Mesenchymal stem cell (in vitro differentiated cells and primary cell): ENCODE results near the gene CNTNAP2.

Experiments used
- DNase-seq: peaks from one replicate; pipeline ENCODE4 v3.0.0-alpha.2; 2013
- H2AFZ ChIP-seq: one replicate; pipeline ENCODE4 v1.6.1; 2013; ENCODE audit warnings: low read depth, mild to moderate bottlenecking, control low read depth, inconsistent platforms, low read length, moderate library complexity
- H2AK5ac ChIP-seq: 2 replicates; pipeline ENCODE4 v1.6.1; 2013; ENCODE audit warnings: low read length, moderate library complexity, mild to moderate bottlenecking, inconsistent platforms; ENCODE audit not compliant: severe bottlenecking
- H2BK120ac ChIP-seq: one replicate; pipeline ENCODE4 v1.6.1; 2013; ENCODE audit warnings: low read depth, mild to moderate bottlenecking, inconsistent platforms, low read length, moderate library complexity
- H2BK12ac ChIP-seq, 2 experiments: one replicate each; pipeline ENCODE4 v1.6.1; 2013; ENCODE audit warnings: inconsistent platforms in 2 of 2, low read length in 2 of 2, mild to moderate bottlenecking in 2 of 2, moderate library complexity in 2 of 2, control low read depth in 1 of 2
- H2BK15ac ChIP-seq: one replicate; pipeline ENCODE4 v1.6.1; 2013; ENCODE audit warnings: mild to moderate bottlenecking, low read depth, inconsistent platforms; ENCODE audit not compliant: poor library complexity, severe bottlenecking
- H2BK5ac ChIP-seq: 2 replicates; pipeline ENCODE4 v1.6.1; 2013; ENCODE audit warnings: low read depth, mild to moderate bottlenecking, low read length, control low read depth, inconsistent platforms; ENCODE audit not compliant: poor library complexity, severe bottlenecking
- H3K14ac ChIP-seq, 2 experiments: one replicate each; pipeline ENCODE4 v1.6.1; 2013; ENCODE audit warnings: inconsistent platforms in 2 of 2, low read length in 2 of 2, control low read depth in 1 of 2, mild to moderate bottlenecking in 1 of 2, moderate library complexity in 1 of 2
- H3K18ac ChIP-seq, 2 experiments: one replicate each; pipeline ENCODE4 v1.6.1; 2013; ENCODE audit warnings: inconsistent platforms in 2 of 2, low read length in 2 of 2, control low read depth in 1 of 2, low read depth in 1 of 2, mild to moderate bottlenecking in 1 of 2
- H3K23ac ChIP-seq, 2 experiments: one replicate each; pipeline ENCODE4 v1.6.1; 2013; ENCODE audit warnings: inconsistent platforms in 2 of 2, low read length in 2 of 2, mild to moderate bottlenecking in 2 of 2, moderate library complexity in 2 of 2, control low read depth in 1 of 2
- H3K27ac ChIP-seq: 2 replicates; pipeline ENCODE4 v1.5.1; 2013; ENCODE audit warnings: mild to moderate bottlenecking, moderate library complexity, low read length, control low read depth, inconsistent platforms; ENCODE audit not compliant: poor library complexity, severe bottlenecking
- H3K27me3 ChIP-seq, 2 experiments: 2 replicates each; pipeline versions ENCODE4 v1.6.1 to v1.7.0; 2013; ENCODE audit warnings: low read length in 2 of 2, mild to moderate bottlenecking in 2 of 2, moderate library complexity in 2 of 2, control low read depth in 1 of 2, inconsistent platforms in 1 of 2; ENCODE audit not compliant: control insufficient read depth in 1 of 2, insufficient read depth in 1 of 2
- H3K36me3 ChIP-seq, 2 experiments: 2 replicates each; pipeline versions ENCODE4 v1.6.1 to v1.7.0; 2013; ENCODE audit warnings: low read length in 2 of 2, control low read depth in 1 of 2, inconsistent platforms in 1 of 2, low read depth in 1 of 2, mild to moderate bottlenecking in 1 of 2; ENCODE audit not compliant: insufficient read depth in 2 of 2, control insufficient read depth in 1 of 2
- H3K4ac ChIP-seq, 2 experiments: one replicate each; pipeline ENCODE4 v1.6.1; 2013; ENCODE audit warnings: inconsistent platforms in 2 of 2, low read length in 2 of 2, mild to moderate bottlenecking in 2 of 2, moderate library complexity in 2 of 2, control low read depth in 1 of 2, low read depth in 1 of 2
- H3K4me1 ChIP-seq: 2 replicates; pipeline ENCODE4 v1.6.1; 2013; ENCODE audit warnings: low read depth, low read length, control low read depth; ENCODE audit not compliant: control insufficient read depth, insufficient read depth
- H3K4me2 ChIP-seq: 2 replicates; pipeline ENCODE4 v1.6.1; 2013; ENCODE audit warnings: low read length, mild to moderate bottlenecking, inconsistent platforms; ENCODE audit not compliant: poor library complexity, severe bottlenecking
- H3K4me3 ChIP-seq, 2 experiments: 2 replicates each; pipeline versions ENCODE4 v1.5.1 to v1.7.0; 2013; ENCODE audit warnings: low read length in 2 of 2, mild to moderate bottlenecking in 2 of 2, control low read depth in 1 of 2, low read depth in 1 of 2; ENCODE audit not compliant: insufficient read depth in 1 of 2
- H3K79me1 ChIP-seq: replicated peaks from 2 replicates; pipeline ENCODE4 v1.6.1; 2013; ENCODE audit warnings: mild to moderate bottlenecking, control low read depth, low read length, inconsistent platforms; ENCODE audit not compliant: poor library complexity, severe bottlenecking
- H3K9ac ChIP-seq: 2 replicates; pipeline ENCODE4 v1.7.0; 2013; ENCODE audit warnings: mild to moderate bottlenecking, low read length, moderate library complexity
- H3K9me3 ChIP-seq: 2 replicates; pipeline ENCODE4 v1.7.0; 2013; ENCODE audit warnings: mild to moderate bottlenecking, low read length; ENCODE audit not compliant: control insufficient read depth
- H4K8ac ChIP-seq: one replicate; pipeline ENCODE4 v1.6.1; 2013; ENCODE audit warnings: inconsistent platforms, mild to moderate bottlenecking, low read length, moderate library complexity
- H4K91ac ChIP-seq: one replicate; pipeline ENCODE4 v1.6.1; 2013; ENCODE audit warnings: mild to moderate bottlenecking, low read length, inconsistent platforms
- WGBS: methylation state at CpG from one replicate; pipeline ENCODE4 v1.1.7; 2013; ENCODE audit warnings: mixed read lengths; 5-methylcytosine and 5-hydroxymethylcytosine counted together

The CNTNAP2 gene

DNA sequence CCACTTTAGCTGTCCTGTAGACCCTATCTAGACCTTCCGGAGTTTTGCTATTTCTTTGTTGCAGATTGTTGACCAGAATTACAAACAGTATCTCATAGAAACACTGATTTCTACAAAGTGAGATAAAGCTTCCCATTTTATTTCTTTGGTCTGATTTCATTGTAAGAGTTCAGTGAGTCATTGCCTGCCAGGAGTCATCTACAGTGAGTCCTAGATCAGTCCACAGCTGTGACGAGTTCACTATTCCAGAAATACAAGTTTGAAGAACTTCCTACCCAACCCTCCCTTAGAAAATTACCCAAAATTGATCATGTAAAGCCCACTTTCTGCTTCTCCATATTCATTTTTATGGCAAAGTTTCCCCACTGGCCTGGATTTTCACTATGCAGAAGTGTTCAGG, 905.5 kb downstream of the CNTNAP2 start:
- H3K14ac ChIP-seq = no peak overlapping the region
- no peak overlapping the region for H3K4me3 ChIP-seq
- no peak overlapping the region for H3K4me2 ChIP-seq
- H3K4me1 ChIP-seq = no peaks in the 10 kb centered on the region
- no peak overlapping the region for H2BK15ac ChIP-seq
- no peak overlapping the region for H4K91ac ChIP-seq
- no peaks in the 10 kb centered on the region for H3K36me3 ChIP-seq
- H3K18ac ChIP-seq = no peak overlapping the region
- no peak for DNase-seq
- H3K9me3 ChIP-seq = no peaks in the 10 kb centered on the region
- H2AK5ac ChIP-seq = no peak overlapping the region
- H2BK120ac ChIP-seq = no peak overlapping the region
- no peak overlapping the region for H3K23ac ChIP-seq
- no peak overlapping the region for H2AFZ ChIP-seq
- no peak overlapping the region for H3K9ac ChIP-seq
- WGBS = 53% methylated on average over 1 of the region's 2 CpGs
- no peak overlapping the region for H2BK12ac ChIP-seq
- no peaks in the 10 kb centered on the region for H3K27me3 ChIP-seq
- H4K8ac ChIP-seq = no peak overlapping the region
- no peak overlapping the region for H2BK5ac ChIP-seq
- H3K27ac ChIP-seq = no peak overlapping the region
- no peaks in the 10 kb centered on the region for H3K79me1 ChIP-seq
- H3K4ac ChIP-seq = no peak overlapping the region

DNA sequence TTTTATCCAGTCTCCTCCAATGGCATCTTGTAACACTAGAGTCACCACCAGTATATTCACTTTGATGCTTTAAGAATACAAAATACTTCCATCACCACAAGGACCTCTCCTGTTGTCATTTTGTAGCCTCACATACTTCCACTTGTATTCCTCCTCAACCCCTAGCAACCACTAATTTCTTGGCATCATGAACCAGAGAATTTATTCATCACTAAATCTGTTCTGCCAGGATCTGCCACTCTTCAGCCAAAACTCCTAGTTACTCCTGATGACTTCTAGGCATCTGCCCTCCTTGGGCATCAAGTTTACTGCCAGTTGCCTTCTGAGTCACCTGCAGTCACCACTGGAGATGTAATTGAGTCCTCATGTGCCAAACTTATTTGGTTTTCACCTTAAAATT, 906.8 kb downstream of the CNTNAP2 start:
- H3K9ac ChIP-seq = no peak overlapping the region
- H3K9me3 ChIP-seq = peaks cover 5% of the 10 kb centered on the region
- no peak for DNase-seq
- no peak overlapping the region for H2BK120ac ChIP-seq
- H3K4me1 ChIP-seq = no peaks in the 10 kb centered on the region
- no peak overlapping the region for H2BK15ac ChIP-seq
- no peaks in the 10 kb centered on the region for H3K79me1 ChIP-seq
- H2AK5ac ChIP-seq = no peak overlapping the region
- H4K8ac ChIP-seq = no peak overlapping the region
- no peak overlapping the region for H3K4me2 ChIP-seq
- H2AFZ ChIP-seq = no peak overlapping the region
- H3K18ac ChIP-seq = no peak overlapping the region
- no peak overlapping the region for H3K4ac ChIP-seq
- H2BK12ac ChIP-seq = no peak overlapping the region
- no peaks in the 10 kb centered on the region for H3K27me3 ChIP-seq
- no peak overlapping the region for H2BK5ac ChIP-seq
- H3K14ac ChIP-seq = no peak overlapping the region
- no peak overlapping the region for H3K23ac ChIP-seq
- no peak overlapping the region for H3K27ac ChIP-seq
- H3K4me3 ChIP-seq = no peak overlapping the region
- H4K91ac ChIP-seq = no peak overlapping the region
- H3K36me3 ChIP-seq = no peaks in the 10 kb centered on the region

DNA sequence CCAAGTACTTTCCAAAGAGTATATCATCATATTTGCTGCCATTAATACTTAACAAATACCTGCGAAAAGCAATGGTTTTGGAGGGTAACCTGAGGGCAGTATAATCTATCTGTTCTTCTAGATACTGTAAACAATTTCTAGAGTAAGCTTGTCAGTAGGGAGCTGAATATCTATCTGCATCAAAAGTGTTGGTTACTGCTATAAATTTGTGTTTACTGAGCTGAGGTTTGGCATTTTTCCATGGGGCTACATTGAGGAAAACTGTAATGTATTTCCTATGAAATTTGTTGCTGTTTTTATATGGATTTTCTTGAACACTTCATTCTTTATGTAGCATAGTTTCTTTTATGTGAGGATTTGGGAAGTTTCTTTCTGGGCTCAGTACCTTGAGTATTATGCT, 913.4 kb downstream of the CNTNAP2 start:
- Histone ChIP-seq H3K79me1 (no peaks in the 10 kb centered on the region), H2AFZ (no peak overlapping the region), H3K4me1 (no peaks in the 10 kb centered on the region), H3K4me2 (no peak overlapping the region), H4K91ac (no peak overlapping the region), H3K9me3 (peaks cover 5% of the 10 kb centered on the region), H2BK120ac (no peak overlapping the region), H3K4ac (no peak overlapping the region), H3K27ac (no peak overlapping the region), H2BK15ac (no peak overlapping the region), H3K27me3 (no peaks in the 10 kb centered on the region), H3K18ac (no peak overlapping the region), H2AK5ac (no peak overlapping the region), H3K9ac (no peak overlapping the region), H3K36me3 (no peaks in the 10 kb centered on the region), H3K4me3 (no peak overlapping the region), H2BK5ac (no peak overlapping the region), H3K14ac (no peak overlapping the region), H3K23ac (no peak overlapping the region), H2BK12ac (no peak overlapping the region), H4K8ac (no peak overlapping the region)
- WGBS = no CpG with 5 or more reads among the region's 1 CpG
- DNase-seq = no peak

DNA sequence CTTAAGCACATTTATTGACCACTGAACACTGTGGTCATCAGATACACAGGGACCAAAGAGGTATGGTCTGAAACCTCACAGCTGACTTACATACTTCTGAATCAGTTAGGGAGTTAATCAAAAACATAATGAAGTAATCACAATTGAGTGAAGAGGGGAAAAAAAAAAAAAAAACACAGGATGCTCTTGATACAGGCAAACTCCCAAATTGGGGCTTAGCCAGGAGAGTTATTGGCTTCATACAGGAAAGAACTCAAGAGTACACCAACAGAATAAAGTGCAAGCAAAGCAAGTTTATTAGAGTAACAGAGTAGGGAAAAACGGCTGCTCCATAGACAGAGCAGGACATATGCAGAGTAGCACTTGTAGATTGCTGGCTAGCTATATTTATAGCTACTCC, 917.0 kb downstream of the CNTNAP2 start:
- Histone ChIP-seq H2BK15ac (no peak overlapping the region), H2AFZ (no peak overlapping the region), H3K4me3 (no peak overlapping the region), H3K23ac (no peak overlapping the region), H2BK12ac (no peak overlapping the region), H2BK5ac (no peak overlapping the region), H3K36me3 (no peaks in the 10 kb centered on the region), H3K4me1 (no peaks in the 10 kb centered on the region), H3K14ac (no peak overlapping the region), H3K27me3 (no peaks in the 10 kb centered on the region), H3K4ac (no peak overlapping the region), H3K4me2 (no peak overlapping the region), H4K8ac (no peak overlapping the region), H3K18ac (no peak overlapping the region), H2AK5ac (no peak overlapping the region), H4K91ac (no peak overlapping the region), H2BK120ac (no peak overlapping the region), H3K27ac (no peak overlapping the region), H3K9me3 (no peaks in the 10 kb centered on the region), H3K79me1 (no peaks in the 10 kb centered on the region), H3K9ac (no peak overlapping the region)
- DNase-seq = no peak
- WGBS = no CpG with 5 or more reads among the region's 1 CpG
